CD14-positive monocyte (primary cell): Measurements from ENCODE around the gene HIF1A. TPM values are rescaled to one million over a fixed set of nuclear protein-coding genes. Genes with fewer than 3 reads are reported as not detected.

Experiments
- DNase-seq, 3 donors: peaks; one replicate each; pipeline ENCODE4 v3.0.0-alpha.2; 2011 to 2022
- H2AFZ ChIP-seq: 2 replicates; pipeline ENCODE4 v1.6.0; 2012; ENCODE audit warnings: mild to moderate bottlenecking, low read depth, low read length, inconsistent platforms; ENCODE audit not compliant: insufficient read depth, poor library complexity, severe bottlenecking
- H3K27ac ChIP-seq, 2 donors: 1 replicate in 1 of 2; 2 replicates in 1 of 2; pipeline ENCODE4 v1.5.1; 2012 to 2013; ENCODE audit warnings: low read length in 2 of 2, control low read depth in 1 of 2, inconsistent platforms in 1 of 2, low read depth in 1 of 2, mild to moderate bottlenecking in 1 of 2
- H3K27me3 ChIP-seq, 2 donors: one replicate each; pipeline versions ENCODE4 v1.6.0 to v1.6.1; 2011 to 2013; ENCODE audit warnings: low read length in 2 of 2; ENCODE audit not compliant: control insufficient read depth in 2 of 2, insufficient read depth in 2 of 2
- H3K36me3 ChIP-seq, 2 donors: replicated peaks in 1 of 2; 1 replicate in 1 of 2; 2 replicates in 1 of 2; pipeline versions ENCODE4 v1.5.1 to v1.6.1; 2012 to 2013; ENCODE audit warnings: low read length in 2 of 2, control low read depth in 1 of 2, inconsistent platforms in 1 of 2, mild to moderate bottlenecking in 1 of 2; ENCODE audit not compliant: insufficient read depth in 2 of 2, control insufficient read depth in 1 of 2
- H3K4me1 ChIP-seq, 2 donors: 1 replicate in 1 of 2; 2 replicates in 1 of 2; pipeline versions ENCODE4 v1.5.1 to v1.6.1; 2012 to 2013; ENCODE audit warnings: low read length in 2 of 2, control low read depth in 1 of 2, inconsistent platforms in 1 of 2, mild to moderate bottlenecking in 1 of 2, moderate library complexity in 1 of 2; ENCODE audit not compliant: insufficient read depth in 2 of 2, control insufficient read depth in 1 of 2
- H3K4me2 ChIP-seq: replicated peaks from 2 replicates; pipeline ENCODE3; 2012; ENCODE audit warnings: low read length, moderate library complexity, mild to moderate bottlenecking; ENCODE audit not compliant: poor library complexity, severe bottlenecking; ENCODE audit errors: extremely low read depth
- H3K4me3 ChIP-seq, 3 experiments: fragments of 200-600 bp in 1 of 3; sonication (generic) in 1 of 3; replicated peaks in 1 of 3; 1 replicate in 2 of 3; 2 replicates in 1 of 3; pipeline ENCODE4 v1.5.1; 2011 to 2013; ENCODE audit warnings: low read length in 3 of 3, mild to moderate bottlenecking in 3 of 3, control low read depth in 2 of 3, low read depth in 2 of 3, inconsistent platforms in 1 of 3, moderate library complexity in 1 of 3
- H3K79me2 ChIP-seq: 2 replicates; pipeline ENCODE4 v1.6.0; 2012; ENCODE audit warnings: mild to moderate bottlenecking, control low read depth, inconsistent platforms, low read length, moderate library complexity; ENCODE audit not compliant: insufficient read depth
- H3K9ac ChIP-seq: 2 replicates; pipeline ENCODE4 v1.6.0; 2017; ENCODE audit warnings: low read length, mild to moderate bottlenecking; ENCODE audit not compliant: insufficient read depth, poor library complexity, severe bottlenecking
- H3K9me3 ChIP-seq, 2 donors: replicated peaks in 1 of 2; 1 replicate in 1 of 2; 2 replicates in 1 of 2; pipeline versions ENCODE4 v1.5.1 to v1.6.1; 2012 to 2013; ENCODE audit warnings: low read length in 2 of 2, control low read depth in 1 of 2; ENCODE audit not compliant: control insufficient read depth in 1 of 2, insufficient read depth in 1 of 2
- H4K20me1 ChIP-seq: 2 replicates; pipeline ENCODE4 v1.6.0; 2012; ENCODE audit warnings: mild to moderate bottlenecking, low read length, control low read depth, moderate library complexity; ENCODE audit not compliant: insufficient read depth
- H3K27ac Mint-ChIP-seq, 7 donors: one replicate each; pipeline ENCODE4 v1.8.0; 2020; ENCODE audit warnings: mild to moderate bottlenecking in 7 of 7, mixed read lengths in 7 of 7, moderate library complexity in 6 of 7, inconsistent platforms in 2 of 7
- H3K27me3 Mint-ChIP-seq, 3 donors: one replicate each; pipeline ENCODE4 v1.8.0; 2021 to 2022; ENCODE audit warnings: low read depth in 3 of 3, mild to moderate bottlenecking in 3 of 3, mixed read lengths in 3 of 3, moderate library complexity in 3 of 3, inconsistent platforms in 1 of 3
- H3K36me3 Mint-ChIP-seq, 2 donors: one replicate each; pipeline ENCODE4 v1.8.0; 2020; ENCODE audit warnings: mixed read lengths in 2 of 2, inconsistent platforms in 1 of 2, mild to moderate bottlenecking in 1 of 2
- H3K4me1 Mint-ChIP-seq: one replicate; pipeline ENCODE4 v1.8.0; 2020; ENCODE audit warnings: mild to moderate bottlenecking, mixed read lengths
- H3K4me3 Mint-ChIP-seq, 2 donors: one replicate each; pipeline ENCODE4 v1.8.0; 2020; ENCODE audit warnings: mild to moderate bottlenecking in 2 of 2, mixed read lengths in 2 of 2, moderate library complexity in 1 of 2
- H3K9me3 Mint-ChIP-seq, 7 donors: one replicate each; pipeline ENCODE4 v1.8.0; 2020 to 2022; ENCODE audit warnings: mixed read lengths in 7 of 7, mild to moderate bottlenecking in 6 of 7, moderate library complexity in 6 of 7, inconsistent platforms in 2 of 7
- CTCF ChIP-seq: fragments of 200-600 bp; IDR thresholded peaks from one replicate; pipeline ENCODE4 v1.8.0; 2022; ENCODE audit warnings: antibody characterized with exemption, mild to moderate bottlenecking
- WGBS: methylation state at CpG from one replicate; pipeline ENCODE4 v1.1.5; 2013; ENCODE audit warnings: missing lambda C conversion rate; ENCODE audit not compliant: insufficient coverage; 5-methylcytosine and 5-hydroxymethylcytosine counted together
- intact Hi-C, 2 donors: fragments of 100-400 bp; cut with micrococcal nuclease; formaldehyde crosslinking; loops; one replicate each; pipeline versions ENCODE4 v1.15.0 to v1.15.1; 2023
- polyA plus RNA-seq, 3 donors: library from polyadenylated mRNA; depleted of rRNA in 1 of 3; unstranded in 2 of 3; stranded (reverse) in 1 of 3; fragments of 300-500 nt in 2 of 3; fragments of >200 nt in 1 of 3; fragmentation: Illumina TruSeq in 2 of 3; gene quantifications; 1 replicate in 2 of 3; 2 replicates in 1 of 3; pipeline ENCODE4 v1.2.3, GENCODE V29; 2012 to 2021

Gene HIF1A
- polyA plus RNA-seq, 3 donors = 79.0 to 137 (median 137) TPM

GRCh38 chr14:61677479-61677878, 17.8 kb upstream of the HIF1A start:
- Histone ChIP-seq H3K79me2 (no peaks in the 10 kb centered on the region), H3K9ac (no peak overlapping the region), H3K27ac (peak overlapping the region in 1 of 2 donors; percentile 74), H3K4me2 (peak overlapping the region; percentile 20), H3K27me3 (no peaks in the 10 kb centered on the region), H3K4me3 (peak overlapping the region in 1 of 3 experiments; percentile 9), H3K9me3 (no peaks in the 10 kb centered on the region), H3K36me3 (no peaks in the 10 kb centered on the region), H3K4me1 (peaks cover 14 to 24% of the 10 kb centered on the region in 2 donors), H4K20me1 (no peaks in the 10 kb centered on the region), H2AFZ (no peak overlapping the region)
- TF ChIP-seq CTCF = no peak
- Mint-ChIP-seq H3K4me1 (peaks cover 18% of the 10 kb centered on the region), H3K9me3 (no peaks in the 10 kb centered on the region), H3K27me3 (peaks cover 0 to 2% (median 0%) of the 10 kb centered on the region in 3 donors), H3K27ac (peak overlapping the region; percentile 81 to 93 (median 90)), H3K4me3 (no peak overlapping the region), H3K36me3 (no peaks in the 10 kb centered on the region)
- intact Hi-C loops = no loop called here
- peak; percentile 77 to 92 (median 82) for DNase-seq

- no peak for DNase-seq
- no peaks in the 10 kb centered on the region for H3K36me3 ChIP-seq
- no peak overlapping the region for H3K4me3 ChIP-seq
- Mint-ChIP-seq H3K9me3 (no peaks in the 10 kb centered on the region), H3K4me1 (peaks cover 16% of the 10 kb centered on the region), H3K36me3 (no peaks in the 10 kb centered on the region), H3K27ac (peak overlapping the region in 1 of 7 donors; percentile 77), H3K27me3 (peaks cover 0 to 2% (median 0%) of the 10 kb centered on the region in 3 donors), H3K4me3 (no peak overlapping the region)
- H3K79me2 ChIP-seq = no peaks in the 10 kb centered on the region
- no peak overlapping the region for H2AFZ ChIP-seq
- peaks cover 14 to 24% of the 10 kb centered on the region in 2 donors for H3K4me1 ChIP-seq
- WGBS = 80% methylated on average over 1 of the region's 2 CpGs
- no peak for TF ChIP-seq CTCF
- no peak overlapping the region for H3K9ac ChIP-seq
- no peaks in the 10 kb centered on the region for H3K9me3 ChIP-seq
- H3K27ac ChIP-seq = no peak overlapping the region
- no peaks in the 10 kb centered on the region for H3K27me3 ChIP-seq
- intact Hi-C loops = no loop called here
- no peaks in the 10 kb centered on the region for H4K20me1 ChIP-seq
- H3K4me2 ChIP-seq = no peak overlapping the region
Observed at GRCh38 chr14:61678975-61679374, 16.3 kb upstream of the HIF1A start.
